ENCODE data around the gene GATB.

GRCh38 chr4:151796106-151796505, 35.3 kb upstream of the GATB start:
- no peak for TF ChIP-seq CTCF (optimal IDR thresholded peaks at IDR 0.05 in 1 of 3, IDR thresholded peaks at IDR 0.05 in 1 of 3, conservative IDR thresholded peaks at IDR 0.05 in 1 of 3; ENCODE audit: extremely low read depth in 1 of 3, insufficient read depth in 2 of 3, low read length in 3 of 3)
- TF ChIP-seq EZH2 (IDR thresholded peaks at IDR 0.05; ENCODE audit: low read length), result no peak

All from keratinocyte (primary cell).